ENCODE data around the gene FITM1. TPM values are rescaled to one million over a fixed set of nuclear protein-coding genes. Genes with fewer than 3 reads are reported as not detected.

FITM1 gene
- total and polyA plus RNA-seq, 2 experiments from 2014 or later = 0.53 TPM; not detected in 1

DNA sequence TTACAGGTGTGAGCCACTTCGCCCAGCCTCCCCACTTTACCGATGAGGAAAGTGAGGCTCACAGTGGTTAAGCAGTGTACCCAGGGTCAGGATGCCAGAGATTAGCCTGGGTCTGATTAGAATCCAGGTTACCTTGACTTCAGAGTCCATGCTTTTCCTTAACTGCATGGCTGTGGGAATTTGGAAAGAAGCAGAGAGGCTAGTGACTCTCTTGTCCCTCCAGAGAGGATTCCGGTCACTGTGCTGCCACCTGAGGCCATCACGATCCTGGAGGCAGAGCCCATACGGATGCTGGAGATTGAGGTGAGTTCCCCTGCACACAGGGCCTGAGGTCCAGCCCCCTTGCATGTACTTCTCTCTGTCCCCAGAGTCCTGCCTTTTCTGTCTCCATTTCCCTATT, 46.1 kb downstream of the FITM1 start:
- no peak overlapping the region for H3K4me2 ChIP-seq
- Mint-ChIP-seq H3K36me3 (ENCODE audit: low read depth) (peaks cover 48% of the 10 kb centered on the region), H3K4me3 (no peak overlapping the region), H3K9me3 (no peaks in the 10 kb centered on the region), H3K4me1 (0 out of 3 replicates have a peak, but pooled peaks cover 2% of the 10 kb centered on the region), H3K27me3 (ENCODE audit: insufficient read depth, low read depth, poor library complexity) (peaks cover 32% of the 10 kb centered on the region), H3K27ac (no peak overlapping the region)
- H4K20me1 ChIP-seq (replicated peaks; ENCODE audit: insufficient read depth) = no peaks in the 10 kb centered on the region; the same call in 1 of the 2 replicates
- ATAC-seq = no peak
- no peak overlapping the region for H3K27ac ChIP-seq (ENCODE audit: low read depth)
- H3K4me3 ChIP-seq = no peak overlapping the region
- H2AFZ ChIP-seq = no peak overlapping the region
- no peak for DNase-seq (ENCODE audit: low spot score)
- no peaks in the 10 kb centered on the region for H3K79me2 ChIP-seq (replicated peaks; ENCODE audit: insufficient read depth)
- no peaks in the 10 kb centered on the region for H3K27me3 ChIP-seq (ENCODE audit: insufficient read depth)
- H3F3A ChIP-seq (replicated peaks; ENCODE audit: low read depth) = peaks cover 7% of the 10 kb centered on the region; the same call in 1 of the 2 replicates
- H3K36me3 ChIP-seq (ENCODE audit: insufficient read depth) = no peaks in the 10 kb centered on the region; the same call in 1 of the 2 replicates
- H3K9me2 ChIP-seq (ENCODE audit: insufficient read depth) = no peaks in the 10 kb centered on the region
- TF ChIP-seq ZNF331 (CRISPR knock-in tag; IDR thresholded peaks at IDR 0.05; ENCODE audit: low read depth) (no peak), POLR2AphosphoS5 (IDR thresholded peaks at IDR 0.05; ENCODE audit: low read depth) (no peak), EZH2phosphoT487 (IDR thresholded peaks at IDR 0.05; ENCODE audit: unreplicated experiment) (no peak), NANOG (IDR thresholded peaks at IDR 0.05; ENCODE audit: borderline replicate concordance) (no peak), JUNB (IDR thresholded peaks at IDR 0.05; ENCODE audit: unreplicated experiment) (no peak), CREB1 (CRISPR knock-in tag; IDR thresholded peaks at IDR 0.05; ENCODE audit: low read depth) (no peak), EZH2 (IDR thresholded peaks at IDR 0.05; ENCODE audit: low read depth, unreplicated experiment) (no peak), ZNF114 (CRISPR knock-in tag; IDR thresholded peaks at IDR 0.05) (no peak), STAT1 (IDR thresholded peaks at IDR 0.05; ENCODE audit: unreplicated experiment) (no peak)
- TF ChIP-seq, protein P1, sequence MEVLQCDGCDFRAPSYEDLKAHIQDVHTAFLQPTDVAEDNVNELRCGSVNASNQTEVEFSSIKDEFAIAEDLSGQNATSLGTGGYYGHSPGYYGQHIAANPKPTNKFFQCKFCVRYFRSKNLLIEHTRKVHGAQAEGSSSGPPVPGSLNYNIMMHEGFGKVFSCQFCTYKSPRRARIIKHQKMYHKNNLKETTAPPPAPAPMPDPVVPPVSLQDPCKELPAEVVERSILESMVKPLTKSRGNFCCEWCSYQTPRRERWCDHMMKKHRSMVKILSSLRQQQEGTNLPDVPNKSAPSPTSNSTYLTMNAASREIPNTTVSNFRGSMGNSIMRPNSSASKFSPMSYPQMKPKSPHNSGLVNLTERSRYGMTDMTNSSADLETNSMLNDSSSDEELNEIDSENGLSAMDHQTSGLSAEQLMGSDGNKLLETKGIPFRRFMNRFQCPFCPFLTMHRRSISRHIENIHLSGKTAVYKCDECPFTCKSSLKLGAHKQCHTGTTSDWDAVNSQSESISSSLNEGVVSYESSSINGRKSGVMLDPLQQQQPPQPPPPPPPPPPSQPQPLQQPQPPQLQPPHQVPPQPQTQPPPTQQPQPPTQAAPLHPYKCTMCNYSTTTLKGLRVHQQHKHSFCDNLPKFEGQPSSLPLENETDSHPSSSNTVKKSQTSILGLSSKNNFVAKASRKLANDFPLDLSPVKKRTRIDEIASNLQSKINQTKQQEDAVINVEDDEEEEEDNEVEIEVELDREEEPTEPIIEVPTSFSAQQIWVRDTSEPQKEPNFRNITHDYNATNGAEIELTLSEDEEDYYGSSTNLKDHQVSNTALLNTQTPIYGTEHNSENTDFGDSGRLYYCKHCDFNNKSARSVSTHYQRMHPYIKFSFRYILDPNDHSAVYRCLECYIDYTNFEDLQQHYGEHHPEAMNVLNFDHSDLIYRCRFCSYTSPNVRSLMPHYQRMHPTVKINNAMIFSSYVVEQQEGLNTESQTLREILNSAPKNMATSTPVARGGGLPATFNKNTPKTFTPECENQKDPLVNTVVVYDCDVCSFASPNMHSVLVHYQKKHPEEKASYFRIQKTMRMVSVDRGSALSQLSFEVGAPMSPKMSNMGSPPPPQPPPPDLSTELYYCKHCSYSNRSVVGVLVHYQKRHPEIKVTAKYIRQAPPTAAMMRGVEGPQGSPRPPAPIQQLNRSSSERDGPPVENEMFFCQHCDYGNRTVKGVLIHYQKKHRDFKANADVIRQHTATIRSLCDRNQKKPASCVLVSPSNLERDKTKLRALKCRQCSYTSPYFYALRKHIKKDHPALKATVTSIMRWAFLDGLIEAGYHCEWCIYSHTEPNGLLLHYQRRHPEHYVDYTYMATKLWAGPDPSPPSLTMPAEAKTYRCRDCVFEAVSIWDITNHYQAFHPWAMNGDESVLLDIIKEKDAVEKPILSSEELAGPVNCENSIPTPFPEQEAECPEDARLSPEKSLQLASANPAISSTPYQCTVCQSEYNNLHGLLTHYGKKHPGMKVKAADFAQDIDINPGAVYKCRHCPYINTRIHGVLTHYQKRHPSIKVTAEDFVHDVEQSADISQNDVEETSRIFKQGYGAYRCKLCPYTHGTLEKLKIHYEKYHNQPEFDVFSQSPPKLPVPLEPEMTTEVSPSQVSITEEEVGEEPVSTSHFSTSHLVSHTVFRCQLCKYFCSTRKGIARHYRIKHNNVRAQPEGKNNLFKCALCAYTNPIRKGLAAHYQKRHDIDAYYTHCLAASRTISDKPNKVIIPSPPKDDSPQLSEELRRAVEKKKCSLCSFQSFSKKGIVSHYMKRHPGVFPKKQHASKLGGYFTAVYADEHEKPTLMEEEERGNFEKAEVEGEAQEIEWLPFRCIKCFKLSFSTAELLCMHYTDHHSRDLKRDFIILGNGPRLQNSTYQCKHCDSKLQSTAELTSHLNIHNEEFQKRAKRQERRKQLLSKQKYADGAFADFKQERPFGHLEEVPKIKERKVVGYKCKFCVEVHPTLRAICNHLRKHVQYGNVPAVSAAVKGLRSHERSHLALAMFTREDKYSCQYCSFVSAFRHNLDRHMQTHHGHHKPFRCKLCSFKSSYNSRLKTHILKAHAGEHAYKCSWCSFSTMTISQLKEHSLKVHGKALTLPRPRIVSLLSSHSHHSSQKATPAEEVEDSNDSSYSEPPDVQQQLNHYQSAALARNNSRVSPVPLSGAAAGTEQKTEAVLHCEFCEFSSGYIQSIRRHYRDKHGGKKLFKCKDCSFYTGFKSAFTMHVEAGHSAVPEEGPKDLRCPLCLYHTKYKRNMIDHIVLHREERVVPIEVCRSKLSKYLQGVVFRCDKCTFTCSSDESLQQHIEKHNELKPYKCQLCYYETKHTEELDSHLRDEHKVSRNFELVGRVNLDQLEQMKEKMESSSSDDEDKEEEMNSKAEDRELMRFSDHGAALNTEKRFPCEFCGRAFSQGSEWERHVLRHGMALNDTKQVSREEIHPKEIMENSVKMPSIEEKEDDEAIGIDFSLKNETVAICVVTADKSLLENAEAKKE (CRISPR knock-in tag; IDR thresholded peaks at IDR 0.05) = no peak
- TF ChIP-seq, protein P2, sequence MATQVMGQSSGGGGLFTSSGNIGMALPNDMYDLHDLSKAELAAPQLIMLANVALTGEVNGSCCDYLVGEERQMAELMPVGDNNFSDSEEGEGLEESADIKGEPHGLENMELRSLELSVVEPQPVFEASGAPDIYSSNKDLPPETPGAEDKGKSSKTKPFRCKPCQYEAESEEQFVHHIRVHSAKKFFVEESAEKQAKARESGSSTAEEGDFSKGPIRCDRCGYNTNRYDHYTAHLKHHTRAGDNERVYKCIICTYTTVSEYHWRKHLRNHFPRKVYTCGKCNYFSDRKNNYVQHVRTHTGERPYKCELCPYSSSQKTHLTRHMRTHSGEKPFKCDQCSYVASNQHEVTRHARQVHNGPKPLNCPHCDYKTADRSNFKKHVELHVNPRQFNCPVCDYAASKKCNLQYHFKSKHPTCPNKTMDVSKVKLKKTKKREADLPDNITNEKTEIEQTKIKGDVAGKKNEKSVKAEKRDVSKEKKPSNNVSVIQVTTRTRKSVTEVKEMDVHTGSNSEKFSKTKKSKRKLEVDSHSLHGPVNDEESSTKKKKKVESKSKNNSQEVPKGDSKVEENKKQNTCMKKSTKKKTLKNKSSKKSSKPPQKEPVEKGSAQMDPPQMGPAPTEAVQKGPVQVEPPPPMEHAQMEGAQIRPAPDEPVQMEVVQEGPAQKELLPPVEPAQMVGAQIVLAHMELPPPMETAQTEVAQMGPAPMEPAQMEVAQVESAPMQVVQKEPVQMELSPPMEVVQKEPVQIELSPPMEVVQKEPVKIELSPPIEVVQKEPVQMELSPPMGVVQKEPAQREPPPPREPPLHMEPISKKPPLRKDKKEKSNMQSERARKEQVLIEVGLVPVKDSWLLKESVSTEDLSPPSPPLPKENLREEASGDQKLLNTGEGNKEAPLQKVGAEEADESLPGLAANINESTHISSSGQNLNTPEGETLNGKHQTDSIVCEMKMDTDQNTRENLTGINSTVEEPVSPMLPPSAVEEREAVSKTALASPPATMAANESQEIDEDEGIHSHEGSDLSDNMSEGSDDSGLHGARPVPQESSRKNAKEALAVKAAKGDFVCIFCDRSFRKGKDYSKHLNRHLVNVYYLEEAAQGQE (IDR thresholded peaks at IDR 0.05; ENCODE audit: unreplicated experiment) = no peak
- TF ChIP-seq, protein P3, sequence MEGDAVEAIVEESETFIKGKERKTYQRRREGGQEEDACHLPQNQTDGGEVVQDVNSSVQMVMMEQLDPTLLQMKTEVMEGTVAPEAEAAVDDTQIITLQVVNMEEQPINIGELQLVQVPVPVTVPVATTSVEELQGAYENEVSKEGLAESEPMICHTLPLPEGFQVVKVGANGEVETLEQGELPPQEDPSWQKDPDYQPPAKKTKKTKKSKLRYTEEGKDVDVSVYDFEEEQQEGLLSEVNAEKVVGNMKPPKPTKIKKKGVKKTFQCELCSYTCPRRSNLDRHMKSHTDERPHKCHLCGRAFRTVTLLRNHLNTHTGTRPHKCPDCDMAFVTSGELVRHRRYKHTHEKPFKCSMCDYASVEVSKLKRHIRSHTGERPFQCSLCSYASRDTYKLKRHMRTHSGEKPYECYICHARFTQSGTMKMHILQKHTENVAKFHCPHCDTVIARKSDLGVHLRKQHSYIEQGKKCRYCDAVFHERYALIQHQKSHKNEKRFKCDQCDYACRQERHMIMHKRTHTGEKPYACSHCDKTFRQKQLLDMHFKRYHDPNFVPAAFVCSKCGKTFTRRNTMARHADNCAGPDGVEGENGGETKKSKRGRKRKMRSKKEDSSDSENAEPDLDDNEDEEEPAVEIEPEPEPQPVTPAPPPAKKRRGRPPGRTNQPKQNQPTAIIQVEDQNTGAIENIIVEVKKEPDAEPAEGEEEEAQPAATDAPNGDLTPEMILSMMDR (conservative IDR thresholded peaks at IDR 0.05; ENCODE audit: low read depth in 2 of 2) = no peak
- H3K4me1 ChIP-seq (ENCODE audit: insufficient read depth) = 0 out of 2 replicates have a peak, but pooled peaks cover 3% of the 10 kb centered on the region
